ENCODE data around the gene ILF3.

DNA sequence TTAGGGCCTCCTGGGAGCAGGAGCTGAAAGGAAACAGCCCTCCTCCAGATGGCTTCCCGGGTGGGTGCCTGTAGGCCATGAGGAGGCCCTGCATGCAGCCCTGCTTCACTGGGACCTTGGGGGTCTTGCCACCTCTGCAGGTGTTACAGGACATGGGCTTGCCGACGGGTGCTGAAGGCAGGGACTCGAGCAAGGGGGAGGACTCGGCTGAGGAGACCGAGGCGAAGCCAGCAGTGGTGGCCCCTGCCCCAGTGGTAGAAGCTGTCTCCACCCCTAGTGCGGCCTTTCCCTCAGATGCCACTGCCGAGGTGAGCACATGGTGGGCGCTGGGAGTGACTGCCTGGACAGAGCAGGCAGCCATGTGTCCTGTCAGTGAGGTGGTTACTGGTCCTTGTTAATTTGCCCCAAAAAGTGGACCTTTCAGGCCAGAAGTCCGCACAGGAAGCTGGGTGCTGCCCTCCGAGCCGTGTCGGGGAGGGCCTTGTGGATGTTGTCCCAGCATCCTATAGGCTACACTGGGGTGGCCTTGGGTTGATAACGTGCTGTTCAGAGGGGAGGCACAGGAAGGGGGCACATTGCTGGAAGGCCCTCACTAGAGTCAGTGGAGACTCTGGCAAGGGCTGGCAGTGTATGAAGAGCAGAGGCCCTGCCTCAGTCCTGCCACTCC is 28.4 kb downstream of the ILF3 start:
- TF ChIP-seq, protein P1, sequence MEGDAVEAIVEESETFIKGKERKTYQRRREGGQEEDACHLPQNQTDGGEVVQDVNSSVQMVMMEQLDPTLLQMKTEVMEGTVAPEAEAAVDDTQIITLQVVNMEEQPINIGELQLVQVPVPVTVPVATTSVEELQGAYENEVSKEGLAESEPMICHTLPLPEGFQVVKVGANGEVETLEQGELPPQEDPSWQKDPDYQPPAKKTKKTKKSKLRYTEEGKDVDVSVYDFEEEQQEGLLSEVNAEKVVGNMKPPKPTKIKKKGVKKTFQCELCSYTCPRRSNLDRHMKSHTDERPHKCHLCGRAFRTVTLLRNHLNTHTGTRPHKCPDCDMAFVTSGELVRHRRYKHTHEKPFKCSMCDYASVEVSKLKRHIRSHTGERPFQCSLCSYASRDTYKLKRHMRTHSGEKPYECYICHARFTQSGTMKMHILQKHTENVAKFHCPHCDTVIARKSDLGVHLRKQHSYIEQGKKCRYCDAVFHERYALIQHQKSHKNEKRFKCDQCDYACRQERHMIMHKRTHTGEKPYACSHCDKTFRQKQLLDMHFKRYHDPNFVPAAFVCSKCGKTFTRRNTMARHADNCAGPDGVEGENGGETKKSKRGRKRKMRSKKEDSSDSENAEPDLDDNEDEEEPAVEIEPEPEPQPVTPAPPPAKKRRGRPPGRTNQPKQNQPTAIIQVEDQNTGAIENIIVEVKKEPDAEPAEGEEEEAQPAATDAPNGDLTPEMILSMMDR (IDR thresholded peaks at IDR 0.05; ENCODE audit: extremely low read depth in 1 of 2, insufficient read depth in 1 of 2, low read depth in 1 of 2, low read length in 2 of 2), result no peak
- TF ChIP-seq MAX (IDR thresholded peaks at IDR 0.05; ENCODE audit: insufficient read depth, insufficient read length) (no peak), FOS (IDR thresholded peaks at IDR 0.05; ENCODE audit: borderline replicate concordance, insufficient read depth, low read length) (no peak), POLR2AphosphoS5 (IDR thresholded peaks at IDR 0.05; ENCODE audit: insufficient read depth, low read depth, low read length) (no peak), MYC (IDR thresholded peaks at IDR 0.05; ENCODE audit: low read depth, low read length) (no peak), POLR2A (IDR thresholded peaks at IDR 0.05; ENCODE audit: low read depth, low read length) (no peak)
